NT2/D1 (cell line): ENCODE data around the gene ZNF503.

ENCODE experiments used
- DNase-seq: peaks from one replicate; pipeline ENCODE4 v3.0.0-alpha.2; 2011; ENCODE audit warnings: low read depth, low spot score
- H3K27me3 ChIP-seq: 2 replicates; pipeline ENCODE4 v1.6.0; 2011; ENCODE audit warnings: mild to moderate bottlenecking; ENCODE audit not compliant: insufficient read length, insufficient read depth
- H3K36me3 ChIP-seq: 2 replicates; pipeline ENCODE4 v1.6.1; 2011; ENCODE audit warnings: mild to moderate bottlenecking, low read length, mixed read lengths; ENCODE audit not compliant: insufficient read depth, insufficient read length
- H3K4me1 ChIP-seq: 2 replicates; pipeline ENCODE4 v1.5.1; 2011; ENCODE audit not compliant: insufficient read depth, insufficient read length
- H3K4me3 ChIP-seq: 2 replicates; pipeline ENCODE4 v1.5.1; 2011; ENCODE audit warnings: low read depth; ENCODE audit not compliant: insufficient read length
- H3K9ac ChIP-seq: 2 replicates; pipeline ENCODE4 v1.6.0; 2011; ENCODE audit warnings: low read depth; ENCODE audit not compliant: insufficient read length
- H3K9me3 ChIP-seq: 2 replicates; pipeline ENCODE4 v1.5.1; 2011; ENCODE audit warnings: mild to moderate bottlenecking, low read length; ENCODE audit not compliant: insufficient read depth
- SUZ12 ChIP-seq: IDR thresholded peaks from 2 replicates; pipeline ENCODE4 v1.6.1; 2011; ENCODE audit not compliant: insufficient read length, insufficient read depth; ENCODE audit errors: extremely low read depth
- YY1 ChIP-seq: IDR thresholded peaks from 2 replicates; pipeline ENCODE4 v1.6.1; 2011; ENCODE audit not compliant: insufficient read length, insufficient read depth
- ZNF274 ChIP-seq: IDR thresholded peaks from 2 replicates; pipeline ENCODE4 v1.6.1; 2011; ENCODE audit warnings: mild to moderate bottlenecking, low read depth, low read length

Gene ZNF503

GRCh38 chr10:75424571-75424970 is 23.0 kb upstream of the ZNF503 start:
- DNase-seq: no peak
- H3K36me3 ChIP-seq: no peaks in the 10 kb centered on the region
- peaks cover 100% of the 10 kb centered on the region for H3K27me3 ChIP-seq

DNA sequence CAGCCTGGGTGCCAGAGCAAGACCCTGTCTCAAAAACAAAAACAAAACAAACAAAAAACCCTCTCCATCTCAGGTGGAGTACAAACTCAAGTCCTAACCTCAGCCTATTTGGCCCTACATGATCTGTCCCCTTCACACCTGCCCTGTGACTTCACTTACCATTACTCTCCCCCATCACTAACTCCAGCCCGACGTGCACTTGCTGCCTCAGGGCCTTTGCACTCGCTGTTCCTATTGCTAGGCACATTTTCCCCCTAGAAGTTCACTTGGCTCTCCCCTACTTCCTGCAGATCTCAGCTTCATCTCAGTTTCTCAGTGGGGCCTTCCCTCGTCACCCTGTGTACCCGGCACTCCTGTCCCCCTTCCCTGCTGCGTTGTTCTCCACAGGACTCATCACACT is 21.3 kb upstream of the ZNF503 start:
- TF ChIP-seq YY1: no peak
- TF ChIP-seq SUZ12: no peak
- no peak for TF ChIP-seq ZNF274
- DNase-seq: no peak
- H3K36me3 ChIP-seq: no peaks in the 10 kb centered on the region
- no peak overlapping the region for H3K9ac ChIP-seq
- H3K9me3 ChIP-seq: no peaks in the 10 kb centered on the region
- peaks cover 100% of the 10 kb centered on the region for H3K27me3 ChIP-seq
- H3K4me1 ChIP-seq: peaks cover 7% of the 10 kb centered on the region
- H3K4me3 ChIP-seq: no peak overlapping the region

More at GRCh38 chr10:75424571-75424970, 23.0 kb upstream of the ZNF503 start:
- Histone ChIP-seq H3K4me1 (peaks cover 3% of the 10 kb centered on the region), H3K9ac (no peak overlapping the region), H3K9me3 (no peaks in the 10 kb centered on the region), H3K4me3 (no peak overlapping the region)
- TF ChIP-seq SUZ12: no peak
- TF ChIP-seq ZNF274: no peak
- no peak for TF ChIP-seq YY1

- Histone ChIP-seq H3K4me1 (peaks cover 11% of the 10 kb centered on the region), H3K9me3 (no peaks in the 10 kb centered on the region), H3K36me3 (no peaks in the 10 kb centered on the region), H3K9ac (no peak overlapping the region), H3K4me3 (no peak overlapping the region), H3K27me3 (peaks cover 100% of the 10 kb centered on the region)
- TF ChIP-seq SUZ12: no peak
- TF ChIP-seq YY1: no peak
- TF ChIP-seq ZNF274: no peak
- no peak for DNase-seq
These were observed 17.1 kb upstream of the ZNF503 start for GRCh38 chr10:75418712-75419111.

DNA sequence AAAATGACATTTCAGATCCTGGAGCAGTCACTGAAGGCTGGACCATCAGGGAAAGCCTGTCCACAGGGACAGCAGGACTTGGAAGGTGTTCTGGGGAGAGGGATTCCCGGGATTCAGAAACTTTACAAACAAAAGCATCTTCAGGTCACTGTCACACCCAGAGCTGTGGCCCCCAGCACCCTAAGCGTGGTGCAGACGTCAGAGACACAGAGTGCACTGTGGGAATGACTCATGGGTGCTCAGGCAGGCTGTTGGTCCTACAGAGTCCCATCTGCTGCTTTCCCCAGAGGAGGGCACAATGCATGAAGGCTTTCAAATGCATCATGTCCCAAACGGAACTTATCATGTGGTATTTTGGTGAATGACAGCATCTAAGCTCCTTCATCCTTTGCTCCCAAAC is 16.7 kb upstream of the ZNF503 start:
- Histone ChIP-seq H3K4me3 (no peak overlapping the region), H3K36me3 (no peaks in the 10 kb centered on the region), H3K9ac (no peak overlapping the region), H3K27me3 (peaks cover 100% of the 10 kb centered on the region), H3K9me3 (no peaks in the 10 kb centered on the region), H3K4me1 (peaks cover 11% of the 10 kb centered on the region)
- TF ChIP-seq ZNF274: no peak
- no peak for TF ChIP-seq YY1
- no peak for TF ChIP-seq SUZ12
- no peak for DNase-seq

DNA sequence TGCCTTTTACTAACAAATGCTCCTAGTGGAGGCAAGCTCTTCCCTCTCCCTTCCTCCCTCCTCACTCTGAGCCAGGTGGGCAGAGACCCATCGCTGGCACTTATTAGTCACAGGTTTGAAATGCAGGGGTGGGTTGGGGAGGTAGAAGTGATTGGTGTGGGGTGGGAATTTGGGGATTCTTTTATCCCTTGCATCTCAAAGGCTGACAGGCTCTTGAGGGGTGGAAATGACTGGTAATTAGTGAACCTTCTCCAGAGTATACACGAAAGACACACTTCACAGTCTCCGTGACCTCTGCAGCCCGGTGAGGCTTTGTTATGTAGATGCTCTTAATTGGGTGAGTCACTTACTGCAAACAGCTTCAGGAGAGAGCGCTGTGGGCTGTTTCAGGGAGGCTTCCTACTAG is 16.0 kb upstream of the ZNF503 start:
- peaks cover 11% of the 10 kb centered on the region for H3K4me1 ChIP-seq

GRCh38 chr10:75414527-75414926 is 13.0 kb upstream of the ZNF503 start:
- H3K27me3 ChIP-seq: peaks cover 100% of the 10 kb centered on the region

More for the DNA sequence above, 16.0 kb upstream of the ZNF503 start:
- no peaks in the 10 kb centered on the region for H3K9me3 ChIP-seq
- H3K4me3 ChIP-seq: no peak overlapping the region
- H3K9ac ChIP-seq: no peak overlapping the region
- DNase-seq: peak; percentile 78
- TF ChIP-seq SUZ12 (no peak), YY1 (no peak), ZNF274 (no peak)
- H3K36me3 ChIP-seq: no peaks in the 10 kb centered on the region
- H3K27me3 ChIP-seq: peaks cover 100% of the 10 kb centered on the region

DNA sequence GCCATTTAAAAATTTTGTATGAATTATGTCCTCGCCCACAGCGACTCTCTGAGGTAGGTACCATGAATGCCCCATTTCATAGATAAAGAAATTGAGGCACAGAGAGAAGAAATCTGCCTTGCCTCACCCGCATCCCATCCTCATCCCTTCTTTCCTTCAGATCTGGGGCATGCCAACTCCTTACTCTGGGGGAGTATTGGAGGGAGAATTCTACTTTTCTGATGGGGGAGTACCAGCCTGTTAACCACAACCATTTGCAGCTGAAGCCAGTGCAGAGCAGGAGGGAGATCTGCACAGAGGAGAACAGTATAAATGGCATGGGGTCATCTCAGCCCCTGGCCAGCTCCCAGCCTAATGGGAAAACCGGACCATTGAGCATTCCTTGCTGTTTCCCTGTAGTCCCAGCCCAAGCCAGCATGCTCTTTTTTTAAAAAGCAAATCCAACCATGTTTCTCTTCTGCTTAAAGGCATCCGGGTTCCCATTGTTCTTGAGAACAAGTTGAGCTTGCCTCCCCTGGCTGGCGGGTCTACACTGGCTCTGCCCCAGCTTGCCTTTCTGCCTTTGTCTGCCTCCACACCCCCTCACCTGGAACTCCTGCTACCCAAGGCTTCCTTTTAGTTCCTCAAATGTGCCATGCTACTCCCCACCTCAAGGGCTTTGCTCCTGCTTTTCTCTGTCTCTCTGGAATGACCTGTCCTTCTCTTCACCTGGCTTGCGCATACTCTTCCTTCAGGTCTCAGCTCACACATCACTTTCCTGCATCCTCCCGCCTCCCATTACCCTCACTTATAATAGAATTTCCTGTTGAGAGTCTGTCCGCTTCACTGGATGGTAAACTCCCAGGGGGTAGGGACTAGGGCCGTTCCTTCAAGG is 8.8 kb upstream of the ZNF503 start:
- Histone ChIP-seq H3K9me3 (no peaks in the 10 kb centered on the region), H3K9ac (no peak overlapping the region), H3K4me3 (no peak overlapping the region), H3K36me3 (no peaks in the 10 kb centered on the region), H3K27me3 (peaks cover 100% of the 10 kb centered on the region), H3K4me1 (no peaks in the 10 kb centered on the region)
- DNase-seq: no peak
- no peak for TF ChIP-seq SUZ12
- no peak for TF ChIP-seq YY1
- no peak for TF ChIP-seq ZNF274

More at GRCh38 chr10:75414527-75414926, 13.0 kb upstream of the ZNF503 start:
- Histone ChIP-seq H3K9me3 (no peaks in the 10 kb centered on the region), H3K4me3 (no peak overlapping the region), H3K9ac (no peak overlapping the region), H3K36me3 (no peaks in the 10 kb centered on the region), H3K4me1 (peaks cover 11% of the 10 kb centered on the region)
- TF ChIP-seq SUZ12 (no peak), ZNF274 (no peak), YY1 (no peak)
- DNase-seq: no peak
